Measurements from ENCODE around the gene MECP2. TPM values are rescaled to one million over a fixed set of nuclear protein-coding genes. Genes with fewer than 3 reads are reported as not detected.

MECP2 gene
- total RNA-seq, 1 donor from 2014 or later, result 18.8 TPM

- no peak for DNase-seq (ENCODE audit: low spot score)
Observed at GRCh38 chrX:154033848-154034247, 63.7 kb downstream of the MECP2 start.

GRCh38 chrX:154032653-154033052 is 64.9 kb downstream of the MECP2 start:
- no peak for DNase-seq (ENCODE audit: low spot score)

- DNase-seq (ENCODE audit: low spot score), result no peak
Observed at GRCh38 chrX:154032160-154032559, 65.4 kb downstream of the MECP2 start.

- DNase-seq (ENCODE audit: low spot score), result no peak
Observed at GRCh38 chrX:154030715-154031305, 66.7 kb downstream of the MECP2 start.

GRCh38 chrX:154030266-154030665 is 67.3 kb downstream of the MECP2 start:
- DNase-seq (ENCODE audit: low spot score), result no peak

- no peak for DNase-seq (ENCODE audit: low spot score)
Observed at GRCh38 chrX:154029439-154029838, 68.1 kb downstream of the MECP2 start.

GRCh38 chrX:154028502-154029184 is 68.9 kb downstream of the MECP2 start:
- no peak for DNase-seq (ENCODE audit: low spot score)

GRCh38 chrX:154027986-154028385 is 69.5 kb downstream of the MECP2 start:
- no peak for DNase-seq (ENCODE audit: low spot score)

GRCh38 chrX:154027022-154027402 is 70.5 kb downstream of the MECP2 start:
- no peak for DNase-seq (ENCODE audit: low spot score)

GRCh38 chrX:154026136-154027021 is 71.1 kb downstream of the MECP2 start:
- DNase-seq (ENCODE audit: low spot score), result no peak

GRCh38 chrX:154025230-154025629 is 72.3 kb downstream of the MECP2 start:
- no peak for DNase-seq (ENCODE audit: low spot score)

GRCh38 chrX:154024271-154024670 is 73.2 kb downstream of the MECP2 start:
- DNase-seq (ENCODE audit: low spot score), result no peak

GRCh38 chrX:154023276-154024000 is 74.1 kb downstream of the MECP2 start:
- no peak for DNase-seq (ENCODE audit: low spot score)

- DNase-seq (ENCODE audit: low spot score), result no peak
Observed at GRCh38 chrX:154022108-154022507, 75.4 kb downstream of the MECP2 start.

- peak; percentile 45 for DNase-seq (ENCODE audit: low spot score)
Observed at GRCh38 chrX:154021131-154021611, 76.3 kb downstream of the MECP2 start.

- no peak for DNase-seq (ENCODE audit: low spot score)
Observed at GRCh38 chrX:154020536-154021115, 76.9 kb downstream of the MECP2 start.

GRCh38 chrX:154019633-154020528 is 77.6 kb downstream of the MECP2 start, which contains the start of gene IRAK1:
Gene IRAK1, minus strand, starts transcription at chrX:154019902. Its CDS starts 90 bp downstream, at chrX:154019812.
- DNase-seq (ENCODE audit: low spot score), result peak; percentile 44

- no peak for DNase-seq (ENCODE audit: low spot score)
Observed at GRCh38 chrX:154019061-154019621, 78.4 kb downstream of the MECP2 start.

- no peak for DNase-seq (ENCODE audit: low spot score)
Observed at GRCh38 chrX:154018518-154019060, 78.9 kb downstream of the MECP2 start.

Data from umbilical cord (tissue), 2 donors.